ENCODE measurements around the gene PTPRK. TPM values are rescaled to one million over a fixed set of nuclear protein-coding genes. Genes with fewer than 3 reads are reported as not detected.
A peak's percentile ranks its signal among the peaks of the same experiment; 100 is the strongest.

PTPRK gene
- total RNA-seq, 1 donor = 70.2 TPM

DNA sequence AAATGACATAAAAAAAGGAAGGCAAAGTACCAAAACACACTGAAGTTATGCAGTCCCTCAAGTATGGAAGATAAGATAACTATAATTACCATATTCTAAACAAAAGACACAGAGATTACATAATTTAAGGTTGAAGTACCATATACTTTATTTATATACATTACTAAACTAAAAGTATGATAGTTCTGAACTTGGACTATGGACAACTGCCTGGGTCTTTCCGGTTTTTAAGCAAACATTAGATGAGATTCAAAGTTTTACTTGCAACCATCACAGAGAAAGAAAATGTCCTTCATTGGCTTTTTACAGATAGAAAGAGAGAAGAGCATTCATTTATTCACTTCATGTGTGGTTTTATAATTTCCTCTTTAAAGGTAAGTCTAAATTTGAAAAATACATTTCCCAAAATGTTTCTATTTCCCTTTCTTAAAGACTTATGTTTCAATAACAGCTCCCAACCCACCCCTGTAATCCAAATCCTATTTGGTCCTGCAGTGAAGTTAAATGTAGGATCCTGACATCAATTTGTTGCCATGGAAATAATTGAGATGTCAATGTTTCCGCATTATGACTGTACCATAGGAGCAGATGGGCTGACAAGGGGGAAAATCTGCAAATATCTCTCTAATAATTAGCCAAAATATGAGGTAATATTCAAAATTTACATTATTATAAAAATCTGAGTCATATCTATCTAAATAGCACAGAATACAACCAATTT is 63.7 kb downstream of the PTPRK start:
- no peak overlapping the region for H3K4me3 ChIP-seq (ENCODE audit: low read depth, low read length)
- no peak for DNase-seq (ENCODE audit: low read depth)
- TF ChIP-seq, protein P1, sequence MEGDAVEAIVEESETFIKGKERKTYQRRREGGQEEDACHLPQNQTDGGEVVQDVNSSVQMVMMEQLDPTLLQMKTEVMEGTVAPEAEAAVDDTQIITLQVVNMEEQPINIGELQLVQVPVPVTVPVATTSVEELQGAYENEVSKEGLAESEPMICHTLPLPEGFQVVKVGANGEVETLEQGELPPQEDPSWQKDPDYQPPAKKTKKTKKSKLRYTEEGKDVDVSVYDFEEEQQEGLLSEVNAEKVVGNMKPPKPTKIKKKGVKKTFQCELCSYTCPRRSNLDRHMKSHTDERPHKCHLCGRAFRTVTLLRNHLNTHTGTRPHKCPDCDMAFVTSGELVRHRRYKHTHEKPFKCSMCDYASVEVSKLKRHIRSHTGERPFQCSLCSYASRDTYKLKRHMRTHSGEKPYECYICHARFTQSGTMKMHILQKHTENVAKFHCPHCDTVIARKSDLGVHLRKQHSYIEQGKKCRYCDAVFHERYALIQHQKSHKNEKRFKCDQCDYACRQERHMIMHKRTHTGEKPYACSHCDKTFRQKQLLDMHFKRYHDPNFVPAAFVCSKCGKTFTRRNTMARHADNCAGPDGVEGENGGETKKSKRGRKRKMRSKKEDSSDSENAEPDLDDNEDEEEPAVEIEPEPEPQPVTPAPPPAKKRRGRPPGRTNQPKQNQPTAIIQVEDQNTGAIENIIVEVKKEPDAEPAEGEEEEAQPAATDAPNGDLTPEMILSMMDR (IDR thresholded peaks at IDR 0.05; ENCODE audit: insufficient read depth, low read length) = no peak

DNA sequence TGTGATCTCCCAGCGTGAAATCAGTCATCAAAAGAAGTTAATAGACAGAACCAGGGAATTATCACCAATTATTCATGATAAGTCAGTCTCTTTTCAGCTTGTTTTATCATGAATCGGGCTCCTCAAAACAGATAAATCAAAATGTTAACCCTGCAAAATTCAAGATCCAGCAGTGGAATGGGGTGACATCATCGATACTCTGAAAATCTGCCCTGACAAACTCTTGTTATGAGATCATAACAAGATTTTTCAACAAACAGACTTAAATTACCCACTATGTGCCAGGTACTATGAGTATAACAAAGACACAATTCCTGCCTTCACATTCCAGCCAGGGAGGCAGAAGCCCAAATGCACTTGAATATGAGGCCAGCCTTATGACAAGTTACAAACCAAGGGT is 64.4 kb downstream of the PTPRK start:
- no peak overlapping the region for H3K4me3 ChIP-seq (ENCODE audit: low read depth, low read length)
- TF ChIP-seq, protein P1 (IDR thresholded peaks at IDR 0.05; ENCODE audit: insufficient read depth, low read length) = no peak
- no peak for DNase-seq (ENCODE audit: low read depth)

DNA sequence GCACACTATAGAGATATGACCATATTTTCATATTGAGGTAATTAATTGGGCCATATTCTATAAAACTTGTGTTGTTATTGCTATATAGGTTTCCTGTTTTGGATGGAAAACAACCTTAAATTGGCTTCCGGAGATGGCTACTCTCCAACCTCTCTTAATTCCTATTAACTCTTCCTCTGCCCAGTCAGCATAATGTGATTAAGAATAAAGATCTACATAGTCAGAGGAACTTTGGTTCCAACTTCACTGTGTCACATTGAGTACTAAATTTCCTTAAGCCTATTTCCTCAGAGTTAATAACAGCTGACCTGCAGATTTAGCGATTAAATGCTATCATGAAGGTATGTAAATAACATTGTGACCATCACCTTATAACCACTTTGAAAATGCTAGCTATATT is 67.7 kb downstream of the PTPRK start:
- DNase-seq (ENCODE audit: low read depth) = no peak
- TF ChIP-seq, protein P1 (IDR thresholded peaks at IDR 0.05; ENCODE audit: insufficient read depth, low read length) = no peak
- no peak overlapping the region for H3K4me3 ChIP-seq (ENCODE audit: low read depth, low read length)

DNA sequence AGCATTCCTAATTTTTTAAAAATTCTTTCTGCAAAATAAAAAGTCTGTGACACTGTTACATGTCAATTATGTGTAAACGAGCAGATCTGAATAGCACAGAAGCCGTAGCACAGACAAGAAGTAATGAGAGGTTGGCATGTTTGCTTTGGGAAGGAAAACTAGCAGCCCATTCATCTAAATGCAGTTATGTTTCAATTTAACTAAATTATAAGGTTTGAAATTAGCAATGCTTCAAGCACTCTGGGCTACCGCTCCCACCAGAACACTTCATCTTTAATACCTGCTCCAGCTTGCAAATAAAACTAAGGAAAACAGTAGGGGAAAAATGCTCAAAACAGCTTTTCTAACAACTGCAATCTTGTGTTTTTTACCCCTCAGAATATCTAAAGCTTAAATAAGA is 73.9 kb downstream of the PTPRK start:
- TF ChIP-seq, protein P1 (IDR thresholded peaks at IDR 0.05; ENCODE audit: insufficient read depth, low read length) = no peak
- H3K4me3 ChIP-seq (ENCODE audit: low read depth, low read length) = no peak overlapping the region
- no peak for DNase-seq (ENCODE audit: low read depth)

DNA sequence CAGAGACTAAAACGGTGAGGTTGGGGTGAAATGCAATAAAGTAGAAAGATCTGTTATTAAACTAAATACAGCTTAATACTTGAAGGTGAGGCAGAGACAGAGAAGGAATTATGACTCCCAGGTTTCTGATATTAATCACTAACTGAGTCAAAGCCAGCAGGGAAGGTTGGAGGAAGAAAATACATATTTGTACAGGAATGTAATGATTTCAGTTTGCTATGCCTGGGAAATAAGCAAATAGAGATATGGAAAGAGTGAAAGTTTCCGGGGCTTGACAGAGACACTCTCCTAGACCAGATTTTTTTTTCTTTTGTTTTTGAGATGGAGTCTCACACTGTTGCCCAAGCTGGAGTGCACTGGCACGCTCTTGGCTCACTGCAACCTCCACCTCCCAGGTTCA is 76.8 kb downstream of the PTPRK start:
- H3K4me3 ChIP-seq (ENCODE audit: low read depth, low read length) = no peak overlapping the region
- peak; percentile 28 for DNase-seq (ENCODE audit: low read depth)
- TF ChIP-seq, protein P1 (IDR thresholded peaks at IDR 0.05; ENCODE audit: insufficient read depth, low read length) = no peak

DNA sequence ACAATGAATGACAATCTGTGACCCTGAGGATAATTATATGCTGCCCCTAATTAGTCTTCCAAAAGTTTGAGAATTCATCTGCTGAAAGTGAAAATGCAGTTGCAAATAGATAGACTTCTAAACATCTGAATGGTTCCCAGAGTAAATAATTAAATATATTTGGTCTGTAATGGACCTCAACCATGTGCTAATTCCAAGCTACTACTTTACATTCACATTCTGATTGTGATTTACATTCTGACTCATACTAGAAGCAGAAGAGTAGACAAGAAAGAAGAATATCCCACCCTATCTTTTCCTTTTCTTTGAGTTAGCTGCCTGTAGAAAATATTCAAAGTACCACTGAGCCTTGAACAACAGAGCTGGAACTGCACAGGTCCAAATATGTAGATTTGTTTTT is 80.8 kb downstream of the PTPRK start:
- no peak for DNase-seq (ENCODE audit: low read depth)
- TF ChIP-seq, protein P1 (IDR thresholded peaks at IDR 0.05; ENCODE audit: insufficient read depth, low read length) = no peak
- H3K4me3 ChIP-seq (ENCODE audit: low read depth, low read length) = no peak overlapping the region

DNA sequence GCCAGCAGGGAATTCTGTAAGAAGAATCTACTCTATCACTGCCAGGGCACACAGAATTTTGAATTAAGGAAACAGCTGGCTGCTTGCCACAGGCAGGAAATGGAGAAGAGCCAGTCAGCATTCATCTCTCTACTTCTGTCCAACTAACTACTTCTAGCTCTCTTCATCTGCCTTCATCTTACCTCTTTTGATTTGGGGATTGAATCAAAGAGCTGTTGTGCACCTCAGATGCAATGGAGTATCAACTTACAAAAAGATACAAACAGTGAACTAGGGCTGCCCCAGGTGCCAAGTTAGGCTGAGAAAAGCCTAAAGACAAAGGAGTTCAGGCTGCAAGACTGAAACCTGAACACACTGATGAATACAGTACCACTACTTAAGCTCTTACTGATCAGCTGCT is 82.0 kb downstream of the PTPRK start:
- TF ChIP-seq, protein P1 (IDR thresholded peaks at IDR 0.05; ENCODE audit: insufficient read depth, low read length) = no peak
- peak; percentile 49 for DNase-seq (ENCODE audit: low read depth)
- H3K4me3 ChIP-seq (ENCODE audit: low read depth, low read length) = no peak overlapping the region
